ENCODE measurements around the gene SLC49A3.
A peak's percentile ranks its signal among the peaks of the same experiment; 100 is the strongest.

SLC49A3 gene

DNA sequence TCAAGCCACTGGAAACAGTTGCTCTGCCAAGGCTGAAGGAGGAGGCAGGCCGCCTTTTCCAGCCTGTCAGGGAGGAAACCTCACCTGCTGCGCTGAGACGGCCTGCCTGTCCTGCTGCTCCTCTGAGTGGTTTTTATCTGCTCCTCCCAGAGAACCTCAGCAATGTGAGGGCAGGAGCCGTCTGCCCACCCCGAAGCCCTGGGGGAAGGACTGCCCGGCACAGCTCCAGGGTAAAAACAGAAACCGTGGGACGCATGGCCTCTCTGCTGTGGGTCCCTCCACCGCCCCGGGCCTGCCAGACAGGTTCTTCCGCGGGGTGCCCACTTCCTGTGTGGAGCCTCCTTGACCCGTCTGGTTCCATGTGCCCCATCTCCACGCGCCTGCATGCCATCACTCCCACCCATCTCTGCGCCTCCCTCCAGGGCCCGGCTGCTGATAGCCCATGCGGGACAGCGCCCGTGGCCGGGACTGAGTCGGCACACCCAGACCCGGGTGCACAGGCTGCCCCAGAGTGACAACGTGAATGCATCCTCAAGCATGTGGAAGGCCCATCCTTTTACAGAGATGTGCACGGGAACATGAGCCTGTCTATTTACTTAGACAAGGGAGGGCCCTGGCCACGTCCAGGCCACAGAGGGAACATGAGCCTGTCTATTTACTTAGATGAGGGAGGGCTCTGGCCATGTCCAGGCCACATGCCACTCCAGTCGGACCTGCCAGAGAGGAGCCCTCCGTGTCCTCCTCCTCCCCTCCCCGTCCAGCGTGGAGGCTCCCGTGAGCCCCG lies 4.0 kb upstream of the SLC49A3 start:
- TF ChIP-seq, protein P1, sequence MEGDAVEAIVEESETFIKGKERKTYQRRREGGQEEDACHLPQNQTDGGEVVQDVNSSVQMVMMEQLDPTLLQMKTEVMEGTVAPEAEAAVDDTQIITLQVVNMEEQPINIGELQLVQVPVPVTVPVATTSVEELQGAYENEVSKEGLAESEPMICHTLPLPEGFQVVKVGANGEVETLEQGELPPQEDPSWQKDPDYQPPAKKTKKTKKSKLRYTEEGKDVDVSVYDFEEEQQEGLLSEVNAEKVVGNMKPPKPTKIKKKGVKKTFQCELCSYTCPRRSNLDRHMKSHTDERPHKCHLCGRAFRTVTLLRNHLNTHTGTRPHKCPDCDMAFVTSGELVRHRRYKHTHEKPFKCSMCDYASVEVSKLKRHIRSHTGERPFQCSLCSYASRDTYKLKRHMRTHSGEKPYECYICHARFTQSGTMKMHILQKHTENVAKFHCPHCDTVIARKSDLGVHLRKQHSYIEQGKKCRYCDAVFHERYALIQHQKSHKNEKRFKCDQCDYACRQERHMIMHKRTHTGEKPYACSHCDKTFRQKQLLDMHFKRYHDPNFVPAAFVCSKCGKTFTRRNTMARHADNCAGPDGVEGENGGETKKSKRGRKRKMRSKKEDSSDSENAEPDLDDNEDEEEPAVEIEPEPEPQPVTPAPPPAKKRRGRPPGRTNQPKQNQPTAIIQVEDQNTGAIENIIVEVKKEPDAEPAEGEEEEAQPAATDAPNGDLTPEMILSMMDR (IDR thresholded peaks at IDR 0.05) = no peak
- Histone ChIP-seq H3K79me2 (no peaks in the 10 kb centered on the region), H3K4me3 (ENCODE audit: low read depth, low read length) (no peak overlapping the region), H3K9me3 (ENCODE audit: control insufficient read depth, low read length) (no peaks in the 10 kb centered on the region), H2AFZ (peak overlapping the region; percentile 56), H3K4me1 (no peaks in the 10 kb centered on the region), H3K4me2 (ENCODE audit: low read length) (no peak overlapping the region), H3K9ac (no peak overlapping the region), H3K27ac (no peak overlapping the region), H3K27me3 (ENCODE audit: control insufficient read depth, insufficient read depth, low read length) (no peaks in the 10 kb centered on the region), H3K36me3 (ENCODE audit: control insufficient read depth, insufficient read depth, low read length) (no peaks in the 10 kb centered on the region)

DNA sequence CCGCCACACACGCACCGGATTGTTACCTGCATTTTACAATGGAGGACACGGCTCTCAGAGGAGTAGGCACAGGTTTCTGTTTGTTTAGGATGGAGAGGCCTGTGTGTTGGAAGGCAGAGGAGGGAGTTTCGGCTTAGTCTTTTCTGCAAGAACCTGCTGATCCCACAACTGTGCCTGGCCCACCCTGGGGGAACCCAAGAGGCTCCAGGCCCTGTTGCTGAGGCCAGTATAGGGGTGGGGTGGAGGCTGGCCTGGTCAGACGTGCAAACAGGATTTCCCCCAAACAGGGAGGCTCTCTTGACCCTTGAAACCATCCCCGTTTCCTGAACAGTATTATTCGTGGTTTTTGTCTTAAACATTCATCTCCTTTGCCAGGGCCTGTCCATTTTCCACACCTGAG lies 772 bp upstream of the SLC49A3 start:
- Histone ChIP-seq H3K36me3 (ENCODE audit: control insufficient read depth, insufficient read depth, low read length) (no peaks in the 10 kb centered on the region), H3K4me2 (ENCODE audit: low read length) (no peak overlapping the region), H3K27ac (peak overlapping the region; percentile 53), H3K4me3 (ENCODE audit: low read depth, low read length) (no peak overlapping the region), H3K27me3 (ENCODE audit: control insufficient read depth, insufficient read depth, low read length) (no peaks in the 10 kb centered on the region), H3K79me2 (no peaks in the 10 kb centered on the region), H2AFZ (peak overlapping the region; percentile 46), H3K9ac (no peak overlapping the region), H3K9me3 (ENCODE audit: control insufficient read depth, low read length) (no peaks in the 10 kb centered on the region), H3K4me1 (no peaks in the 10 kb centered on the region)
- TF ChIP-seq, protein P1 (IDR thresholded peaks at IDR 0.05) = no peak

DNA sequence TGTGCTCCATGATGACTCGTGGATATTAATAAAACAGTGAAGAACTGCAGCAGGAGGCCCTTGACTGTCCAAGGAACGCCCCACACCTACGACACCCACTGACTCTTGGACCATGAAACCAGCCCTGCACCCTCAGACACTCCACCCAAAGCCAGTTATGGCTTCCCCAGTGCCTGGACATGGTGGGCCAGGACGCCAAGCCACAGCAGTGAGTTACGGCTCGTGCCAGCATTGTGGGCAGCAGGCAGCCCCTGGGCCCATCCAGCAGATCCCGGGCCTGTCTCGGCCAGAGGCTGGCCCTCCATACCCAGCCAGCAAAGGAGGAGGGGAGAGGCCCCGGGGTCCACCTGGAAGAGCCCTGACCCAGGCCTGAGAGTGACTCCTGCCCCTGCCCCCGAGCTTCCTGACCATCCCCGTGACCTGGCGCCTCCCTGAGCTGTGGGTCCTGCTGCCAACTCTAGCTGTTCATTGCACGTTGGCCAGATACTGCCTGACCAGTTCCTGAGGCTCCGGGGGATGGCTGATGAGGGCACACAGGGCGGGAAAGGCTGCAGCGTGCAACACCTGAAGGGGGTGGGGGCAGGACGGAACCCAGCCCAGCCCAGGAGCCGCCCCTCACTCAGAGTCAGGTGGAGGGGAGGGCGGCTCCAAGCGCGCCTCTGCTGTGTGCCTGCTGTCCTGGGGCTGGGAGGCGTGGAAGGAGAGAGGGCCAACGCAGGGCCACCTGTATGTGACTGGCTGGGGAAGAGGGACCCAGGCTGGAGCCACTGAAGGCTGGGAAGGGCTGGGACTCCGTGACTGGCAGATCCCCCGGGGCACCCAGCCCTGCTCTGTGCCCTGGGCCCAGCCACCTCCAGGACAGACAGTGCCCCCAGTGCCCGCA lies 739 bp downstream of the SLC49A3 start:
- H3K79me2 ChIP-seq = no peaks in the 10 kb centered on the region
- H3K4me2 ChIP-seq (ENCODE audit: low read length) = no peak overlapping the region
- H3K36me3 ChIP-seq (ENCODE audit: control insufficient read depth, insufficient read depth, low read length) = no peaks in the 10 kb centered on the region
- no peak overlapping the region for H2AFZ ChIP-seq
- H3K9me3 ChIP-seq (ENCODE audit: control insufficient read depth, low read length) = no peaks in the 10 kb centered on the region
- no peaks in the 10 kb centered on the region for H3K4me1 ChIP-seq
- no peaks in the 10 kb centered on the region for H3K27me3 ChIP-seq (ENCODE audit: control insufficient read depth, insufficient read depth, low read length)
- peak overlapping the region; percentile 27 for H3K4me3 ChIP-seq (ENCODE audit: low read depth, low read length)
- no peak overlapping the region for H3K9ac ChIP-seq
- TF ChIP-seq, protein P1 (IDR thresholded peaks at IDR 0.05) = no peak
- no peak overlapping the region for H3K27ac ChIP-seq

DNA sequence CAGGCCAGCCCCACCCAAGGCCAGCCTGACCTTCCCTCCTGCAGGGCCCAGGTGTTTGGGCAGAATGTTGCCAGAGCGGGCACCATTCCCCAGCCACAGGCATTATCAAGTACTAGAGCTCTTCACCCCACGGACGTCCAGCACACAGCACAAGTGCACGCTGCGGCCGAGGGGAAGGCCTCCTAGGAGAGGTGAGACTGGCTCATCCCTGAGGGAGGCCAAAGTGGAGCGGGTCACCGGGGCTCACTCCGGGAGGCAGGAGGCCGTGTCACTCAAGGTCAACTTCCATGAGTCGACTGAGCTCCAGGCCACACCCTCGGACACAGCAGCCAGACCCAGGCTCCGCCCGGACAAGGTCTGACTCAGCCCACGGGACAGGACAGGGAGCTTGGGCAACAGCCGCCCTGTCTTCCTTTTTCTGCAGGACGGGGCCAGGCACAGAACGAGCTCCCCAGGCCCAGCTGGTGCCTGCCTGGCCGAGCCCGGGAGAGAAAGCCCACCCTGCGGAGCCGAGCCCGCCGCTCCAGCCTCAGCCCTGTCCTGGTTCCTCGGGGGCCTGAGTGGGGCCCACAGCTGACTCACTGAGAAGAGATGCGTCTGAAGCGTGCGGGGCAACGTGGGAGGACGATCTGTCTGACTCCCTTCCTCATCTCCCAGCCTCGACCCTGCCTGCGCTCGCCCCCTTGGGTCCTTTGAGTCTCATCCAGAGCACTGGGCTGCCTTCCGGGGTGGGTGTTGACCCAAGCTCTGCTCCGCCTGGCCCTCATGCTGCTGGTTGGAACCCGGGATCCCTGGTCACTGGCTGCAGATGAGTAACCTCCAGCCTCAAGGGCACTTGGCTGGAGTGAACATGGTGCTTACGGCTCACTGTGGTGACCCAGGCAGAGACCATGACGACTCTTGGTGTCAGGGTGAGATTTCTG lies 1.6 kb downstream of the SLC49A3 start:
- no peak overlapping the region for H3K4me3 ChIP-seq (ENCODE audit: low read depth, low read length)

More for the DNA sequence above, 1.6 kb downstream of the SLC49A3 start:
- no peak overlapping the region for H2AFZ ChIP-seq
- H3K9me3 ChIP-seq (ENCODE audit: control insufficient read depth, low read length) = no peaks in the 10 kb centered on the region
- H3K36me3 ChIP-seq (ENCODE audit: control insufficient read depth, insufficient read depth, low read length) = no peaks in the 10 kb centered on the region
- TF ChIP-seq, protein P1 (IDR thresholded peaks at IDR 0.05) = no peak
- H3K27ac ChIP-seq = no peak overlapping the region
- no peaks in the 10 kb centered on the region for H3K27me3 ChIP-seq (ENCODE audit: control insufficient read depth, insufficient read depth, low read length)
- H3K4me1 ChIP-seq = no peaks in the 10 kb centered on the region
- no peak overlapping the region for H3K4me2 ChIP-seq (ENCODE audit: low read length)
- no peak overlapping the region for H3K9ac ChIP-seq
- H3K79me2 ChIP-seq = no peaks in the 10 kb centered on the region
